COLO668 (cell line): ENCODE results near the gene ATF1.
"Not testable (repeated sequence)": the region's sequence is repeated elsewhere in the genome, so short reads cannot be mapped to it uniquely, and the experiment has no call there.

Experiments used
- DNase-seq: peaks from one replicate; lab custom pipeline; 2025; ENCODE audit not compliant: unreplicated experiment; lab: John Stamatoyannopoulos, UW

Gene ATF1

DNA sequence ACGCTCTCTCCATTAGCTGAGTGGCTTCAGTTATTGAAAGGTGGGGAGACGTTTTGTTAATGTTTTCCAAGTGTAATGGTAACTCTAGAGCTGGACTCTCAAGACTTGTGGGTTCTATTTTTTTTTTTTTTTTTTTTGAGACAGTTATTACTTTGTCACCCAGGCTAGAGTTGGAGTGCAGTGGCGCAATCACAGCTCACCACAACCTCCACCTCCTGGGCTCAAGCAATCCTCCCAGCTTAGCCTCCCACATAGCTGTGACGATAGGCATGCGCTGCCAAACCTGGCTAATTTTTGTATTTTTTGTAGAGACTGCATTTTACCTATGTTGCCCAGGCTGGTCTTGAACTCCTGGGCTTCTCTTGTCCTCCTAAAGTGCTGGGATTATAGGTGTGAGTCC is 26.2 kb downstream of the ATF1 start:
- DNase-seq, result no peak

GRCh38 chr12:50799908-50800307 is 36.0 kb downstream of the ATF1 start:
- no peak for DNase-seq

- DNase-seq, result no peak
Measured at GRCh38 chr12:50803230-50803875, 39.5 kb downstream of the ATF1 start.

DNA sequence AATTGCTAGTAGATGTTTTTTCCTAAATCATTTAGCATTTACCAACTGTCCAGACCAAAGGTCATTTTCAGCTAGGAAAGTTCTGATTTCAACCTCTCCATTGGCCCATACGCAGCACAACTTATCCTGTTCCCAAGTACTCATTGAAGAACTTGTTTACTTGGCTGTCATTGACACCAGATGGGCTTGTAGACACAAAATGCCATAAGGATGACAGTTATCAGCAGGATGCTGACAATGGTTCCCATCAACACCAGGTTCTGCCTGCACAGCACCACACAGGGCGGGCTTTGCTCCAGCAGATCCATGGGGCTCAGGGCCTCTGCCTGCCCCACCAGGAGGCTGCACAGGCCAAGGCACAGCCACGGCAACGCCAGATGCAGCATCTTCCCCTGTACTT is 42.3 kb downstream of the ATF1 start:
- no peak for DNase-seq

DNA sequence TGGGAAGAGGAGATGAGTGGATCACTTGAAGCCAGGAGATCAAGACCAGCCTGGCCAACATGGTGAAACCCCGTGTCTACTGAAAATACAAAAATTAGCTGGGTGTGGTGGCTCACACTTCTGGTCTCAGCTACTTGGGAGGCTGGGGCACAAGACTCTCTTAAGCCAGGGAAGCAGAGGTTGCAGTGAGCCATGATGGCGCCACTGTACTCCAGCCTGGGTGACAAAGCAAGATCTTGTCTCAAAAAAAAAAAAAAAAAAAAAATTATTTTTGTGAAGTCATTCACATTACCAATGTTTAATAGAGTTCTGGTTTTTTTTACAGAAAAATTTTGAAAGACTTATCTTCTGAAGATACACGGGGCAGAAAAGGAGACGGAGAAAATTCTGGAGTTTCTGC is 45.2 kb downstream of the ATF1 start:
- not testable (repeated sequence) for DNase-seq

GRCh38 chr12:50814921-50815320 is 51.0 kb downstream of the ATF1 start:
- DNase-seq, result not testable (repeated sequence)

DNA sequence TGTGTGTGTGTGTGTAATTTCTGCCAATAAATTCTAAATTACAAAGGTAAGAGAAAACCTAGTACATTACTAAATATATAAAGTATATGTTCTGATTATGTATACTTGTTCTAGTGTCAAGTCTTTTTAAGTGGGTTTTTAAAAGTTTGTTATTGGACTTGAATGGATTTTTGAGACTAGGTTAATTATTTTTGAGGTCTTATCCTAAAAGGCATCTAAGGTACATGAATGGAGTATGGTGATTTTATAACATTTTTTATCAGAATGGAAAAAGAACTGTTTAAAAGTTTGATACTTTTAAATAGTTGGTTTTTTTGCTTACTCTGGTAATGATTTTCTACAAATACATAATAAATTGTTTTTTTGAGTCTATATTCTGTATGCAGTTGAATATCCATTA is 56.3 kb downstream of the ATF1 start:
- no peak for DNase-seq

DNA sequence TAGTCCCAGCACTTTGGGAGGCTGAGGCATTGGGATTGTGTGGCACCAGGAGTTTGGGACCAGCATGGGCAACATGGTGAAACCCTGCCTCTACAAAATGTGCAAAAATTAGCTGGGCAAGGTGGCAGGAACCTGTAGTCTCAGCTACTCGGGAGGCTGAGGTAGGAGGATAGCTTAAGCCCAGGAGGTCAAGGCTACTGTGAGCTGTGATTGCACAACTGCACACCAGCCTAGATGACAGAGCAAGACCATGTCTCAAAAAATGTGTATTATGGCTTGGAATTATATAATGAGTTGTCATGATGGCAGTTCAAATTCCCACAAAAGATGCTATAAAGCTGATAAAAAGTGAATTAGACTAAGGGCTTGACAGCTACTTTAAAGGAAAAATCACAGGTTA is 58.2 kb downstream of the ATF1 start:
- no peak for DNase-seq

DNA sequence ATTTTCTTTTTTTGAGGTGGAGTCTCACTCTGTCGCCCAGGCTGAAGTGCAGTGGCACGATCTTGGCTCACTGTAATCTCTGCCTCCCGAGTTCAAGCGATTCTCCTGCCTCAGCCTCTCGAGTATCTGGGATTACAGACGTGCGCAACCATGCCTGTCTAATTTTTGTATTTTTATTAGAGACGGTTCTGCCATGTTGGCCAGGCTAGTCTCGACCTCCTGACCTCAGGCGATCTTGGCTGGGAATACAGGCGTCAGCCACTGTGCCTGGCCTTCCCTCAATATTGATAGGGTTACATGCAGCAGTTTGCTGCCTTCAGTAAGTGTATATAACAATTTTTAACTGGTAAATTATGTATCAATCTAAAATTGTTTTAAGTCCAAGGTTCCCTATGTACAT is 59.8 kb downstream of the ATF1 start:
- DNase-seq, result not testable (repeated sequence)

DNA sequence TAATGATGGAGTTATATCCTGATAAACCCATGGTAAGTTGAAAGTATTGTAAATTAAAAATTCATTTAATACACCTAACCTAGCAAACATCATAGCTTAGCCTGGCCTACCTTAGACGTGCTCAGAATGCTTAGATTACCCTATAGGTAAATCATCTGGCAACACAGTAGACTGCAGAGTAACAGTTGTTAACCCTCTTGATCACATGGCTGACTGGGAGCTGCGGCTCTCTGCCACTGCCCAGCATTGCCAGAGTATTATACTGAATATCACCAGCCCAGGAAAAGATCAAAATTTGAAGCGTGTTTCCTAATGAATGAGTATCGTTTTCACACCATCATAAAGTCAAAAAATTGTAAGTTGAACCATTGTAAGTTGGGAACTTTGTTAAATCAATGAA is 61.0 kb downstream of the ATF1 start:
- DNase-seq, result no peak

DNA sequence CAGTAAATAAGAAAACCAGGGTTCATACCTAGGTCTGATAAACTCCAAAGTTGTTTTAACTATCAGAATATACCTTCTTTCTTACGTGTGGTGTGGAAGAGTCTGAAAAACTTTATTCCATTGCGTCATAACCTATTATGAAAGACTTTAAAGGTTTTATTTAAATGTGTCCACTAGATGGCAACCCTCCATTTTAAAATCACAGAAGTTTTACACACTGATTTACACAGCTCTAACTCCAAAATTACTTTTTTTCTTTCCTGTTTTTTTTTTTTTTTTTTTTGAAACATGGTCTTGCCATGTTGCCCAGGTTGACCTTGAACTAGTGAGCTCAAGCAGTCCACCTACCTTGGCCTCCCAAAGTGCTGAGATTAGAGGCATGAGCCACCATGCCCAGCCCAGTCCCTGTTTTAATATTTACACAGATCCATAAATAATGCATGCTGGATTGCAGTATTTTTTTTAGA is 61.5 kb downstream of the ATF1 start:
- DNase-seq, result no peak

DNA sequence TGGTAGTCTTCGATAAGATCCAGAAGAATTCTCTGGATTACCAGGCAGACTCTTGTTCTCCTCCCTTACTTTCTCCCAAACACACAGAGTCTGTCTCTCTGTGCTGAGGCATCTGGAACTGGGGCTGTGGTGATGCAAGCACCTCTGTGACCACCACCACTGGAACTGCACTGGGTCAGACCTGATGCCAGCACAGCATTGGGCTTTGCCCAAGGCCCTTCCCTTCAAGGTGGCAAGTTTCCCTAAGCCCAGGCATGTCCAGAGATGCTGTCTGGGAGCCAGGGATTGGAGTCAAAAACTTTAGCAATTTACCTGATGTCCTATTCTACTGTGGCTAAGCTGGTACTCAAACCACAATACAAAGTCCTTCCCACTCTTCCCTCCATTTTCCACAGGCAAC is 64.2 kb downstream of the ATF1 start:
- DNase-seq, result no peak

DNA sequence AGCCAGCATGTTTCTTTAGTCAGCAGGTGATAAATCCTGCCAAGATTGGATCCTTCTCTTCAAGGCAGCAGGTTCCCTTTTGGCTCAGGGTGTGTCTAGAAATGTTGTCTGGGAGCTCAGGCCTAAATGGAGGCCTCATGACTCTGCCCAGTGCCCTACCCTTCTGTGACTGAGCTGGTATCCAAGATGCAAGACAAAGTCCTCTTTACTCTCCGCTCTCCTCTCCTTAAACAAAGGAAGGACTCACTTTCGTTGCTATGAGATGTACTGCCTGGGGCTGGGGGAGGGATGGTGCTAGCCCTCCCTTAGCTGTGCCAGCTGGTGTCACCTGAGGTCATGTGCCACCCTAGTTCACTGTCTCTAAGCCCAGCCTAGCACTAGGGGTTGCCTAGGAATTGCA is 65.0 kb downstream of the ATF1 start:
- DNase-seq, result no peak

- DNase-seq, result not testable (repeated sequence)
Measured at GRCh38 chr12:50833801-50834200, 69.9 kb downstream of the ATF1 start.

GRCh38 chr12:50839042-50839441 is 75.1 kb downstream of the ATF1 start:
- DNase-seq, result no peak

- DNase-seq, result no peak
Measured at GRCh38 chr12:50840809-50841487, 77.0 kb downstream of the ATF1 start.

DNA sequence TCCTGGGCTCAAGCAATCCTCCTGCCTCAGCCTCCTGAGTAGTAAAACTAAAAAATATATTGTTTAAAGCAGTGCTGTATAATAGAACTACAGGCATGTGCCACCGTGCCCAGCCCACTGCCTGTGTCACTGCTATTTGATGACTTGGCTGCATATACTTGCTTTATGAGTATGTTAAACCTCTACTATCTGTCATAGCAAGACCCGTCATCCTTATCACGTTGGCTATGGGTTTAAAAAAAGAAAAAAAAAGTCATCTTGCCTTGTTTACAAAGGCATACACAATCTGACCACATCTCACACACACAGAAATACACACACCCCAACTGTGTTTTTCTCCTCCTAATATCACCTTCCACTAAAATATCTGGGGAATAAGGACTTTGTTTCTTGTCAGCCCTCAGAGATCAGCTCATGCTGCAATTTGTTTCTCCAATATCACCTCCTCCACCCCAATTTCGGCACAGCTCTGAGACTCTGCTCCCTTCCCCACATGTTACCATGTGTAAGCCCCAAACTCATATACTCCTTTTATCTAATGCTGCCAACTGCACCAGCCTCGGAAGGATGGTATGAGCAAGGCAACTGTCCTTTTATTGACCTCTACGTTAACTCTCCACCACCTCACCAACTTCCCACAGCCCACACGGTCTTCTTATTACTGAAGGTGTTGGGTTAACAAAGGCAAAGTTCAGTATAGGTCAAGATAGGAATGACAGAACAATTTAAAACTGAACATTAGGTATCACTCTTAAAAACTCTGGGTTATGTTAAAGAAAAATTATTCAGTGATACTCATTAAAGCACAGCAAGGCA is 78.0 kb downstream of the ATF1 start:
- DNase-seq, result no peak

DNA sequence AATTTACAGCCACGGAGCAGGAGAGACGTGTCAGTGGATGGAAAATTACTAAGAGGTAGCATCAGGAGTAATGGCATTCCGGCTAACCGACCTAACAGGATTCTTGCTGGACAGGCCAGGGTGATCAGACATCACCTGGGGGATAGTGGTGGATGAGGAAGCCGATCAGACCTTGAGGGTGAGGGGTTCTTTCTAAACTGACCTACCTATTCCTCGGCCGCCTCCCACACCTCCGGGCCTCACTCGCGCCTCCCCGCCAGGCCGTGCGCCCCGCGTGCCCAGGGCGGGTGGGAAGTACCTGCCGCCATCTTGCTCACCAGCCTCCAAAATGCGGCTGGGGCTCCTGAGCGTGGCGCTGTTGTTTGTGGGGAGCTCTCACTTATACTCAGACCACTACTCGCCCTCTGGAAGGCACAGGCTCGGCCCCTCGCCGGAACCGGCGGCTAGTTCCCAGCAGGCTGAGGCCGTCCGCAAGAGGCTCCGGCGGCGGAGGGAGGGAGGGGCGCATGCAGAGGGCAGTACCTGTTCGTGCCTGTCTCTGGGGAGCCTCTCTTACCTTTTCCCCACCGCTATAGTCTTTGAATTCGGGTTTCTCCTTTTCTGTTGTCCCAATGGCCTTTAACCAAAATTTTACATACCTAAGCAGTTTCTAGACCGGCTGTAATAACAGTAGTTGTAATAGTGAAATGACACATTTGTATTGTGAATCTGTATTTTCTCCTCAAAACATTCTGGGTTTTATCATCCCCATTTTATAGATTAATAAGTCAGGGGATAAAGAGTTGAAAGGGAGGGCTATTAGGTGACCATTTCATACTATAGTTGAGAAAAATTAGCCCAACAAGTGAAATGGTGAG is 79.0 kb downstream of the ATF1 start, which contains the start of gene TMPRSS12:
Gene TMPRSS12 (plus strand): TSS at position 290 of the 857 bp plus-strand sequence. CDS start 39 bp downstream, at position 329.
- DNase-seq, result no peak

DNA sequence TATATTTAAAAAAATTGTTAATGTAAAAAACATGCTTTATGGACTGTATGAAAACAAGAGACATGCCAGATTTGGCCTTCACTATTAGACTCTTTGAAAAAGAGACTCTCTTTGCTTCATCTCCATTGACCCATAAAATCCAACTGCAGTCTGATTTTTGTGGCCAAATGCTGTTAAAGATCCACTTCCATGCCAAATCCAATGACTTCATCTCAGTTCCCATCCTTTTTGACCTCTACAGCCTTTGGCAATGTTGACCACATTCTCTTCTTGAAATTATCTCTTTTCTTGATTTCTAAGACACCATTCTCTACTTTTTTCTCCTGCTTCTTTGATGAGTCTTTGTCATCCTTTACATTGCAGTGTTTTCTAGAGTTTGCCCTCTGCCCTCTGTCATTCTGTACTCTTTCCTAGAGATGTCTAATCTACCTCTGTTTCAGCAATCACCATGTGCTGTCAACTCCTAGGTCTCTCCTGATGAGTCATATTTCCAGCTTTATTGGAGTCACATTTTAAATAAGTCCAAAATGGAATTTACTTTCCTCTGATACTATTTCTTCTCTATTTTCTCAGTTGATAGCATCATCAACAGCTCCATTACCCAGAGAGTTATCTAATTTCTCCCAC is 81.2 kb downstream of the ATF1 start:
- no peak for DNase-seq

GRCh38 chr12:50848963-50849362 is 85.1 kb downstream of the ATF1 start:
- DNase-seq, result no peak
